WI38 (cell line): ENCODE measurements around the gene C1QTNF6.

Experiments
- H3K4me3 ChIP-seq: 2 replicates; pipeline ENCODE4 v1.5.1; 2011; ENCODE audit warnings: low read depth, mild to moderate bottlenecking, control low read depth, low read length
- CTCF ChIP-seq: IDR thresholded peaks from 2 replicates; pipeline ENCODE4 v1.5.1; 2012; ENCODE audit warnings: low read depth, mild to moderate bottlenecking, control low read depth, low read length

C1QTNF6 gene

GRCh38 chr22:37196539-37197450, 8.7 kb upstream of the C1QTNF6 start:
- H3K4me3 ChIP-seq = no peak overlapping the region
- TF ChIP-seq CTCF = 0 out of 2 replicates have a peak, but pooled peaks have one; percentile 8

DNA sequence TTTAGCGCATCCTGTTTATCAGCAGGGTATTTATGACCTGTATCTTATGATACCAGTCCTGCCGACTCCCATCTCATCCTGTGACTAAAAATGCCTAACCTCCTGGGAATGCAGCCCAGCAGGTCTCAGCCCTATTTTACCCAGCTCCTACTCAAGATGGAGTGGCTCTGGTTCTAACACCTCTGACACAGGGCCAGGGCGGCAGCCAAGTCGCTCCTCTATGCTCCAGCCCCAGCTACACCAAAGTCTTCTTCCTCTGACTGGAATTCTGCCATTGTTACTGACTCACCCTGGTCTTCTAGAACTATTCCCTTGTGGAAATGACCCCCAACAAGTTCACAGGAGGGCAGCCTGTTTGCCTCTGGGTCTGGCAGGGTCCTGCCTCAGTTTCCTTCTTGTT, 7.9 kb upstream of the C1QTNF6 start:
- no peak for TF ChIP-seq CTCF
- no peak overlapping the region for H3K4me3 ChIP-seq

GRCh38 chr22:37194750-37195149, 6.7 kb upstream of the C1QTNF6 start:
- no peak for TF ChIP-seq CTCF
- H3K4me3 ChIP-seq = no peak overlapping the region

DNA sequence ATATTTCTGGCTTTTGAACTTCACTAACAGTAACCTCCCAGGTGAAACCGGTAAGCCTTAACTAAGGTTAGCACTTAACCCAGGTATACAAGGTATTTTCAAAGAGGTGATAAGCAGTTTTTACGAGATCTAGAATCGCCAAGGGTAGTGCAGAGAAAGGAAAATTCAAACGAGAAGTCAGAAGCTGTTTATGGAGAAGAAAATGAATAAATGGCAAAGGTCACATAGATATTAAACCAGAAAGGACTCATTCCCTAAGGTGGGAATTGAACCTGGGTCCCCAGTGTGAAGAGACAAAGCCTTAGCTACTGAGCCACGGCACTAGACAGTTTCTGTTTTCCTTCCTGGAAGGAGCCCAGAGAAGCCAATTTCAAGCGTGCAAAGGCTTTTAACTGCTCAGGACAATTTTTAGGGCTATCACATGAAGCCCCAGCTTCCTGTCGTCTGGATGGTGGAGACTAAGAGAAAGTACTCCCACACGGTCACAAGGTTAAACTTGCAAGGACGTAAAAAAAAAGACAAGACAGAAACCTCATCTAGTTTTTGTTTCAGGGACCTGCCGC, 5.7 kb upstream of the C1QTNF6 start:
- TF ChIP-seq CTCF = no peak
- H3K4me3 ChIP-seq = no peak overlapping the region

DNA sequence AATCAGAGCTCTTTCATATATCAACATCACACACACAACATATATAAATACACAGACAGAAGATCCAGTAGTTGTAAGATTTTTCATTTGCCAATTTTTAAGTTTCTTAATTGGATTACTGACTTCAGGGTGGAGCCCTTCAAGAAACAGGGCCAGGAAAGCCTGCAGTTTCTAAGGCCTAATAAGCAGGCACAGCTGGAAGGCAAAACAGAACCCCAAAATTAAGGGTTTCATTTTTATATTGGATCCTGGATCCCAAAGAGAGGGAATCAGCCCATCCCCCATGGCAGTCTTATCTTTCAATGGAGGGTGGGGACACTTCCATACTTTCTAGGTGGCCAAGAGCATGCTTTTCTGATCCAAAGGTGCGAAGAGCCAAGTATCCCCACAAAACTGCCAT, 4.7 kb upstream of the C1QTNF6 start:
- TF ChIP-seq CTCF = no peak
- no peak overlapping the region for H3K4me3 ChIP-seq

GRCh38 chr22:37192204-37192603, 4.2 kb upstream of the C1QTNF6 start:
- no peak for TF ChIP-seq CTCF
- H3K4me3 ChIP-seq = no peak overlapping the region

DNA sequence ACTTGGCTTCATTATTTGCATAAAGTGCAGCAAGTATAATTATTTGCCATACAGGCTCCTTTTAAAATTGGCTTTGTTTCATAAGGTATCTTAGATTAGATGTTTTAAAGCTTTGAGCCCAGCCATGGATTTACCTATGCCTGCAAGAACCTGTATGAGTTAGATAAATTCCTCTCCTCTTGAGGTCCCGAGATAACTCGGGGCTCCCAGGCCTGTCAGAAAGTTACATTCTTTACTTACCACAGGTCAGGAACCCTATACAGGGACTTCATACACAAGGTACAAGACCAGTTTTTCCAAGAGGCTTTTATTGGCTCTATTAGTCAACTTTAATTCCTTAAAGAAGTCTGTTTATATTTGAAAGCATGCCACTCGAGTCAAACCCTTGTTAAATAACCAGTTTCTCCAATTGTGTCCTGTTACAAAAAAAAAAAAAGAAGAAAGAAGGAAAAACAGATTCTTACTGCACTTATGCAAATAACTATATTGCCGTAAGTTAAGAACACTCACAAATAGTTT, 2.3 kb upstream of the C1QTNF6 start:
- TF ChIP-seq CTCF = no peak
- H3K4me3 ChIP-seq = no peak overlapping the region
